SK-N-SH (cell line): ENCODE results near the gene FGF22.
"Not testable (repeated sequence)": the region's sequence is repeated elsewhere in the genome, so short reads cannot be mapped to it uniquely, and the experiment has no call there.

ENCODE experiments used
- GABPA ChIP-seq: IDR thresholded peaks from 2 replicates; pipeline ENCODE4 v1.4.0; 2012; ENCODE audit warnings: low read depth, mild to moderate bottlenecking
- MXI1 ChIP-seq: IDR thresholded peaks from 2 replicates; pipeline ENCODE4 v1.6.1; 2012; ENCODE audit warnings: mild to moderate bottlenecking, low read depth, low read length, improper control_type of control experiment
- NRF1 ChIP-seq: IDR thresholded peaks from 2 replicates; pipeline ENCODE4 v1.6.1; 2012; ENCODE audit warnings: low read depth, mild to moderate bottlenecking, low read length
- SMC3 ChIP-seq: IDR thresholded peaks from 2 replicates; pipeline ENCODE4 v1.6.1; 2012; ENCODE audit warnings: low read depth, low read length, improper control_type of control experiment
- TF ChIP-seq, protein P1 (sequence below): IDR thresholded peaks from 2 replicates; pipeline ENCODE4 v1.4.0; 2012; ENCODE audit warnings: low read depth, borderline replicate concordance
- TF ChIP-seq, protein P2 (sequence below): fragments of 200-600 bp; sonication (generic); IDR thresholded peaks from 2 replicates; pipeline ENCODE4 v1.6.1; 2017; ENCODE audit warnings: antibody characterized with exemption, mild to moderate bottlenecking, moderate library complexity

DNA sequence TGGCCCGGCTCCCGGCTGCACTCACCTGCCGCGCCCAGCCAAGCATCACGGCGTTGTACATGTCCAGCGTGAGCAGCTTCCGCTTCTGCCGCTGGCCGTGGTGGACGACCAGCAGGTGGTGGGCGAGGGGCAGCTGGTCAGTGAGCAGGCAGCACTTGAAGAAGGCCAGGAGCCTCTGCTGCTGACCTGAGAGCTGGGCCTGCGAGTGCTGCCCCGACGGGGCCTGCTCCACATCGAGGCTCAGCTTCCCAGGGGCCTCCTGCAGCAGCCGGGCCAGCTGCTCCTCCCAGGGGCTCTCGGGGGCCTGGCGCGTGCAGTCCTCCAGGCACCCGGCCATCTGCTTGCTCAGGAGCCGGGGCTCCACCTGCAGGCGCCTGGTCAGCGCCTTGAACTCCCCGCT, 10.2 kb upstream of the FGF22 start:
- TF ChIP-seq, protein P1, sequence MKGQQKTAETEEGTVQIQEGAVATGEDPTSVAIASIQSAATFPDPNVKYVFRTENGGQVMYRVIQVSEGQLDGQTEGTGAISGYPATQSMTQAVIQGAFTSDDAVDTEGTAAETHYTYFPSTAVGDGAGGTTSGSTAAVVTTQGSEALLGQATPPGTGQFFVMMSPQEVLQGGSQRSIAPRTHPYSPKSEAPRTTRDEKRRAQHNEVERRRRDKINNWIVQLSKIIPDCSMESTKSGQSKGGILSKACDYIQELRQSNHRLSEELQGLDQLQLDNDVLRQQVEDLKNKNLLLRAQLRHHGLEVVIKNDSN, result not testable (repeated sequence)
- not testable (repeated sequence) for TF ChIP-seq SMC3, GABPA, NRF1, MXI1
- TF ChIP-seq, protein P2, sequence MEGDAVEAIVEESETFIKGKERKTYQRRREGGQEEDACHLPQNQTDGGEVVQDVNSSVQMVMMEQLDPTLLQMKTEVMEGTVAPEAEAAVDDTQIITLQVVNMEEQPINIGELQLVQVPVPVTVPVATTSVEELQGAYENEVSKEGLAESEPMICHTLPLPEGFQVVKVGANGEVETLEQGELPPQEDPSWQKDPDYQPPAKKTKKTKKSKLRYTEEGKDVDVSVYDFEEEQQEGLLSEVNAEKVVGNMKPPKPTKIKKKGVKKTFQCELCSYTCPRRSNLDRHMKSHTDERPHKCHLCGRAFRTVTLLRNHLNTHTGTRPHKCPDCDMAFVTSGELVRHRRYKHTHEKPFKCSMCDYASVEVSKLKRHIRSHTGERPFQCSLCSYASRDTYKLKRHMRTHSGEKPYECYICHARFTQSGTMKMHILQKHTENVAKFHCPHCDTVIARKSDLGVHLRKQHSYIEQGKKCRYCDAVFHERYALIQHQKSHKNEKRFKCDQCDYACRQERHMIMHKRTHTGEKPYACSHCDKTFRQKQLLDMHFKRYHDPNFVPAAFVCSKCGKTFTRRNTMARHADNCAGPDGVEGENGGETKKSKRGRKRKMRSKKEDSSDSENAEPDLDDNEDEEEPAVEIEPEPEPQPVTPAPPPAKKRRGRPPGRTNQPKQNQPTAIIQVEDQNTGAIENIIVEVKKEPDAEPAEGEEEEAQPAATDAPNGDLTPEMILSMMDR, result not testable (repeated sequence)
